T-cell (primary cell): ENCODE results near the gene GIGYF2. TPM values are rescaled to one million over a fixed set of nuclear protein-coding genes. Genes with fewer than 3 reads are reported as not detected.

Experiments
- ATAC-seq, 4 experiments: fragments of 200-7000 bp in 3 of 4; fragments of 150-1000 bp in 1 of 4; cut with Tn5 transposase; replicated peaks in 1 of 4; 1 replicate in 3 of 4; 2 replicates in 1 of 4; pipeline ENCODE4 v1.10.0; 2021; ENCODE audit warnings: moderate library complexity in 3 of 4, mild to moderate bottlenecking in 2 of 4, moderate number of reproducible peaks in 1 of 4
- CTCF ChIA-PET, 2 donors: fragments of 300-600 bp; sonication (Branson Sonifier 250); formaldehyde crosslinking; loops; one replicate each; lab custom pipeline; 2022; ENCODE audit warnings: antibody characterized with exemption in 2 of 2; lab: Charles Lee
- POLR2A ChIA-PET, 2 donors: fragments of 300-600 bp; sonication (Branson Sonifier 250); formaldehyde crosslinking; loops; one replicate each; lab custom pipeline; 2022; ENCODE audit warnings: antibody characterized with exemption in 2 of 2; lab: Charles Lee
- DNase-seq, 35 experiments: peaks; one replicate each; pipeline versions ENCODE4 v3.0.0 to v3.0.0-alpha.2; 2013 to 2023
- H3K27ac ChIP-seq: one replicate; pipeline ENCODE4 v1.5.1; 2013; ENCODE audit warnings: low read length
- H3K27me3 ChIP-seq, 2 experiments: replicated peaks in 1 of 2; 1 replicate in 1 of 2; 2 replicates in 1 of 2; pipeline versions ENCODE4 v1.6.1 to v1.7.0; 2013; ENCODE audit warnings: low read length in 1 of 2, mixed read lengths in 1 of 2; ENCODE audit not compliant: control insufficient read depth in 2 of 2, insufficient read depth in 2 of 2; ENCODE audit errors: extremely low read depth in 1 of 2
- H3K36me3 ChIP-seq, 2 donors: 1 replicate in 1 of 2; 2 replicates in 1 of 2; pipeline versions ENCODE4 v1.6.1 to v1.7.0; 2013; ENCODE audit warnings: low read length in 1 of 2; ENCODE audit not compliant: control insufficient read depth in 2 of 2, insufficient read depth in 1 of 2; ENCODE audit errors: extremely low read depth in 1 of 2
- H3K4me1 ChIP-seq, 2 experiments: 1 replicate in 1 of 2; 2 replicates in 1 of 2; pipeline versions ENCODE4 v1.6.1 to v1.7.0; 2013; ENCODE audit warnings: low read length in 2 of 2, mixed read lengths in 1 of 2; ENCODE audit not compliant: insufficient read depth in 2 of 2, control insufficient read depth in 1 of 2; ENCODE audit errors: extremely low read depth in 1 of 2
- H3K4me3 ChIP-seq, 2 donors: 1 replicate in 1 of 2; 2 replicates in 1 of 2; pipeline versions ENCODE4 v1.5.1 to v1.7.0; 2013; ENCODE audit warnings: mild to moderate bottlenecking in 2 of 2, low read length in 1 of 2, moderate library complexity in 1 of 2; ENCODE audit not compliant: control insufficient read depth in 1 of 2; ENCODE audit errors: extremely low read depth in 1 of 2
- H3K9me3 ChIP-seq: 2 replicates; pipeline ENCODE4 v1.7.0; 2013
- H3K27ac Mint-ChIP-seq, 2 donors: one replicate each; pipeline ENCODE4 v1.8.0; 2020 to 2021; ENCODE audit warnings: mild to moderate bottlenecking in 2 of 2, mixed read lengths in 2 of 2
- H3K27me3 Mint-ChIP-seq, 2 donors: one replicate each; pipeline ENCODE4 v1.8.0; 2021 to 2022; ENCODE audit warnings: mixed read lengths in 2 of 2
- H3K36me3 Mint-ChIP-seq: one replicate; pipeline ENCODE4 v1.8.0; 2021; ENCODE audit warnings: mixed read lengths
- H3K4me1 Mint-ChIP-seq, 3 donors: one replicate each; pipeline ENCODE4 v1.8.0; 2020 to 2022; ENCODE audit warnings: mixed read lengths in 3 of 3, mild to moderate bottlenecking in 1 of 3
- H3K4me3 Mint-ChIP-seq, 3 donors: one replicate each; pipeline ENCODE4 v1.8.0; 2020 to 2022; ENCODE audit warnings: mild to moderate bottlenecking in 3 of 3, mixed read lengths in 3 of 3, moderate library complexity in 3 of 3
- H3K9me3 Mint-ChIP-seq, 3 donors: one replicate each; pipeline ENCODE4 v1.8.0; 2020 to 2022; ENCODE audit warnings: mixed read lengths in 3 of 3
- WGBS: methylation state at CpG from one replicate; pipeline ENCODE4 v1.1.5; 2013; ENCODE audit warnings: missing lambda C conversion rate; ENCODE audit not compliant: insufficient coverage; 5-methylcytosine and 5-hydroxymethylcytosine counted together
- total RNA-seq, 35 experiments: library from RNA in 6 of 35; stranded (reverse) in 6 of 35; fragments of 120-200 nt in 1 of 35; gene quantifications; one replicate each; pipeline versions ENCODE4 v1.2.1 to v1.2.4 and lab custom pipeline; 2013 to 2026

Gene GIGYF2
- total RNA-seq, 5 donors from 2014 or later (not counting 1 experiment from before 2014, with no cell fraction given), result 57.8 to 76.8 (median 68.7) TPM

DNA sequence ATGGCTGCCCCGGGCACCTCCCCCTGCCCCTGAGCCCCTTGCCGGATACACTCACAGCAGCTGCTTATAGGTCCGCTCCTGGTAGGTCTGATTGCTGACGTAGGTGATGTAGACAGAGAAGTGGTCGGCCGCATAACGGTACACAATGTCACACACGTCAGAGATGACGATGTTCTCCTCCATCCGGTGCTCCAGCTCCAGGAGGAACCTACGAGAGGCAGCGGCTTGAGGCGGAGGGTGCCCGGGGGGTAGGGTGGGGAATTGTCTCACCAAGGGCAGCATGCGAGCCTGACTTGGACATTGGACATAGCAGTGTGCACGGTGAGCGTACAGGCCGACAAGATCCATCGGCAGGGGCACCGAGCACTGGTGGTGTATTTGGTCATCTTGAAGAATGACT, 195.7 kb downstream of the GIGYF2 start:
- Mint-ChIP-seq H3K9me3 (no peaks in the 10 kb centered on the region), H3K27ac (no peak overlapping the region), H3K36me3 (no peaks in the 10 kb centered on the region), H3K27me3 (peaks cover 18 to 26% of the 10 kb centered on the region in 2 donors), H3K4me1 (peaks cover 0 to 4% (median 0%) of the 10 kb centered on the region in 3 donors), H3K4me3 (no peak overlapping the region)
- no peak overlapping the region for H3K27ac ChIP-seq
- ChIA-PET POLR2A (no interaction called here), CTCF (no interaction called here)
- no peaks in the 10 kb centered on the region for H3K36me3 ChIP-seq
- ATAC-seq (no peak), DNase-seq (no peak)
- no peaks in the 10 kb centered on the region for H3K9me3 ChIP-seq
- H3K27me3 ChIP-seq, result peaks cover 0 to 66% of the 10 kb centered on the region in 2 experiments
- WGBS, result 86% methylated on average over 19 of the region's 20 CpGs
- H3K4me1 ChIP-seq, result peaks cover 0 to 3% of the 10 kb centered on the region in 2 experiments
- no peak overlapping the region for H3K4me3 ChIP-seq

DNA sequence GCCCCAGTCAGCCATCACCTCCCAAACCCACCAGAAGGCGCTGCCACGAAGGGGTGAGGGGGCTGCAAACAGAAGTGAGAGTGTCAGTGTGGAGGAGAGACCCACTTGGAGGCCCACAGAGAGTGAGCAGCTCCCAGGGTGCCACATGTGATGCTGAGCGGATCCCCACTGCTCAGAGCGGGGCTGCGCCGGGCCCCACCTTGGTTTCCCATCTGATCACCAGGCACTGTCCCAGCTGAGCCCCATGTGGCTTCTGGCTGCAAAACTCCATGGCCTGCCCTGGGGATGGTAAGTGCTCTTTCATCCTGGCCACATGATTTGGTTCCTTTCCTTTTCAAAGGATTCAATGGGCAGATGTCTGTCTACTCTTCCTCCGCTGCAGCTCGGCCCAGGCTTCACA, 196.7 kb downstream of the GIGYF2 start:
- CTCF ChIA-PET, result no interaction called here
- no peaks in the 10 kb centered on the region for H3K9me3 ChIP-seq

GRCh38 chr2:232894251-232894650, 197.1 kb downstream of the GIGYF2 start:
- Mint-ChIP-seq H3K27ac (no peak overlapping the region), H3K36me3 (no peaks in the 10 kb centered on the region), H3K27me3 (peaks cover 18 to 26% of the 10 kb centered on the region in 2 donors), H3K9me3 (no peaks in the 10 kb centered on the region), H3K4me1 (peaks cover 0 to 4% (median 0%) of the 10 kb centered on the region in 3 donors), H3K4me3 (no peak overlapping the region)
- H3K4me1 ChIP-seq, result peaks cover 0 to 3% of the 10 kb centered on the region in 2 experiments
- CTCF ChIA-PET, result no interaction called here
- H3K27me3 ChIP-seq, result peaks cover 0 to 67% of the 10 kb centered on the region in 2 experiments
- 81% methylated on average over 6 of the region's 9 CpGs for WGBS
- POLR2A ChIA-PET, result no interaction called here
- no peak for ATAC-seq
- H3K27ac ChIP-seq, result no peak overlapping the region
- no peaks in the 10 kb centered on the region for H3K36me3 ChIP-seq
- H3K9me3 ChIP-seq, result no peaks in the 10 kb centered on the region
- no peak for DNase-seq
- H3K4me3 ChIP-seq, result no peak overlapping the region

More for the DNA sequence above, 196.7 kb downstream of the GIGYF2 start:
- Mint-ChIP-seq H3K27me3 (peaks cover 18 to 26% of the 10 kb centered on the region in 2 donors), H3K27ac (no peak overlapping the region), H3K36me3 (no peaks in the 10 kb centered on the region), H3K9me3 (no peaks in the 10 kb centered on the region), H3K4me1 (peaks cover 0 to 4% (median 0%) of the 10 kb centered on the region in 3 donors), H3K4me3 (no peak overlapping the region)
- Histone ChIP-seq H3K36me3 (no peaks in the 10 kb centered on the region), H3K4me3 (no peak overlapping the region), H3K4me1 (peaks cover 0 to 3% of the 10 kb centered on the region in 2 experiments), H3K27ac (no peak overlapping the region), H3K27me3 (peaks cover 0 to 67% of the 10 kb centered on the region in 2 experiments)
- POLR2A ChIA-PET, result no interaction called here
- no peak for DNase-seq
- 94% methylated on average over 6 of the region's 8 CpGs for WGBS
- no peak for ATAC-seq

DNA sequence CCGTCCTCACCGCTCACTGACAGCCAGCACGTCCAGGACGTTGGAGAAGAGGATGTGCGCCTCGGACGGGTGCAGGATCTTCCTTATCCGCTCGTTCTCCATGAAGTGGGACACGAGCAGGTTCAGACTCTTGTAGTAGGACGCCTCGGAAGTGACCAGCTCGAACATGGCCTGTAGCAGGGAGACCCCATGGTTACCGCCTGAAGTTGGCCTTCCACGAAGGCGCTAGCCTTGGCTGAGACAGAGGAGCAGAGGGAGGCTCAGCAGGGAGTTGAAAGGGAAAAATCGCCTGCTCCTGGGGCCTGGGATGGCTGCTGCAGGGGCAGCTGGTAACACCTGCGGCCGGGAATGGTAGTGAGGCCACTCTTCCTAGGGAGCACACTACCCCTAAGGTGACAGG, 197.6 kb downstream of the GIGYF2 start:
- ChIA-PET POLR2A (no interaction called here), CTCF (no interaction called here)
- Mint-ChIP-seq H3K4me3 (no peak overlapping the region), H3K4me1 (peaks cover 0 to 4% (median 0%) of the 10 kb centered on the region in 3 donors), H3K27ac (no peak overlapping the region), H3K36me3 (no peaks in the 10 kb centered on the region), H3K27me3 (peaks cover 18 to 26% of the 10 kb centered on the region in 2 donors), H3K9me3 (no peaks in the 10 kb centered on the region)
- Histone ChIP-seq H3K27me3 (peaks cover 0 to 65% of the 10 kb centered on the region in 2 experiments), H3K36me3 (no peaks in the 10 kb centered on the region), H3K4me3 (no peak overlapping the region), H3K4me1 (peaks cover 0 to 3% of the 10 kb centered on the region in 2 experiments), H3K27ac (no peak overlapping the region), H3K9me3 (no peaks in the 10 kb centered on the region)
- DNase-seq (no peak), ATAC-seq (no peak)
- WGBS, result 91% methylated on average over 17 of the region's 19 CpGs

DNA sequence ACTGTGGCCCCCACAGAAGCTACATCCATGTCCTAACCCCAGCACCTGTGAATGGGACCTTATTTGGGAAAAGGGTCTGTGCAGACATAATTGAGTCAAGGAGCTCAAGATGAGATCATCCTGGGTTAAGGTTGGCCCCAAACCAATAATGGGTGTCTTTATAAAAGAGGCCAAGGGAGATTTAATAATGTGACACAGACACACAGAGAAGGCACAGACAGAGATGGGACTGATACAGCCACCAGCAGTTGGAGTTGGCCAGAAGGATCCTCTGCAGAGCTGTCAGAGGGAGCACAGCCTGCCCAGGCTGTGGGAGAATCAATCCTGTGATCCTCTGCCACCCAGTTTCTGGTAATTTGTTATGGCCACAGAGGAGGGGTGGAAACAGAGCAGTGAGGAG, 199.0 kb downstream of the GIGYF2 start:
- Mint-ChIP-seq H3K4me3 (no peak overlapping the region), H3K27ac (no peak overlapping the region), H3K27me3 (peaks cover 8 to 19% of the 10 kb centered on the region in 2 donors), H3K9me3 (no peaks in the 10 kb centered on the region), H3K4me1 (no peaks in the 10 kb centered on the region), H3K36me3 (no peaks in the 10 kb centered on the region)
- DNase-seq (no peak), ATAC-seq (no peak)
- Histone ChIP-seq H3K36me3 (no peaks in the 10 kb centered on the region), H3K27me3 (peaks cover 0 to 54% of the 10 kb centered on the region in 2 experiments), H3K27ac (no peak overlapping the region), H3K4me3 (no peak overlapping the region), H3K9me3 (no peaks in the 10 kb centered on the region), H3K4me1 (no peaks in the 10 kb centered on the region)
- POLR2A ChIA-PET, result interaction anchor here in 1 of 2 donors (0.7 kb wide), 1 partner anchor 13 kb away, joined by 3 read pairs; no protein-coding TSS in a partner anchor
- CTCF ChIA-PET, result no interaction called here

DNA sequence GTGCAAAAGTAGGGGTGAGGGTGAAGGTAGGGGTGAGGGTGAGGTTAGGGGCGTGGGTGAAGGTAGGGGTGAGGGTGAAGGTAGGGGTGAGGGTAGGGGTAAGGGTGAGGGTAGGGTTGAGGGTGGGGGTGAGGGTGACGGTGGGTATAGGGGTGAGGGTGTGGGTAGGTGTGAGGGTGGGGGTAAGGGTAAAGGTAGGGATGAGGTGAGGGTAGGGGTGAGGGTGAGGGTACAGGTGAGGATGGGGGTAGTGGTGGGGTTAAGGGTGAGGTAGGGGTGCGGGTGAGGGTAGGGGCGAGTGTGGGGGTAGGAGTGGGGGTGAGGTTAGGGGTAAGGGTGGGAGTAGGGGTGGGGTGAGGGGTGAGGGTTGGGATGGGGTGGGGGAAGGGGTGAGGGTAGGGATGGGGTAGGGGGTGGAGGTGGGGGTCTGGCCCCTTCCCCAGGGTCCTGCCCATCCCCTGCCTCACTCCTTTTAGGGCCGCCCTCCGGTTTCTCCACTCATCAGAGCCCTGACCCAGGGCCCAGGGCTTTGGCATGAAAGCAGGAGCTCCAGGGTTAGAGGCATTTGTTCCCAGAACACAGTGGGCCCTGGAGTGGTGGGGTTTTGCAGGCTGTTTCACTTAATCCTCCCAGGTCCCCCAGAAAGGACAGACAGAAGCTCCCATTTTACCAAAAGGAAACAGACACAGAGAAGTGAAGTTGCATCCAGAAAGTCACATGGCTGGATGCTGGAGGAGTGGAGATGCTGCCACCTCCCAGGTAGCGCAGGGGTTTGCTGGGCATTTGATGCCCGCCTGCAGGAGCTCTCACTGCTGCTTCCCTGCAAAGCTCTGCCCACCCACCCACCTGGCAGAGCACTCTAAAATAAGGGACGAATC, 199.8 kb downstream of the GIGYF2 start:
- Mint-ChIP-seq H3K4me3 (no peak overlapping the region), H3K27me3 (peaks cover 6 to 13% of the 10 kb centered on the region in 2 donors), H3K27ac (no peak overlapping the region), H3K36me3 (no peaks in the 10 kb centered on the region), H3K9me3 (no peaks in the 10 kb centered on the region), H3K4me1 (no peaks in the 10 kb centered on the region)
- Histone ChIP-seq H3K27ac (no peak overlapping the region), H3K4me1 (no peaks in the 10 kb centered on the region), H3K9me3 (no peaks in the 10 kb centered on the region), H3K36me3 (no peaks in the 10 kb centered on the region), H3K4me3 (no peak overlapping the region), H3K27me3 (peaks cover 0 to 54% of the 10 kb centered on the region in 2 experiments)
- 87% methylated on average over 5 of the region's 9 CpGs for WGBS
- ChIA-PET POLR2A (no interaction called here), CTCF (no interaction called here)
- DNase-seq (no peak), ATAC-seq (no peak)
